Body of pancreas (tissue), 4 donors: ENCODE measurements around the gene C2CD4D.

Source experiments
- POLR2A ChIP-seq, 3 donors: fragments of 450-650 bp; IDR thresholded peaks; one replicate each; pipeline ENCODE4 v1.6.1; 2016; ENCODE audit warnings: antibody characterized with exemption in 3 of 3, mild to moderate bottlenecking in 2 of 3
- TF ChIP-seq, protein P1 (sequence below), 7 experiments: fragments of 450-650 bp in 4 of 7; fragments of 200-600 bp in 3 of 7; sonication (generic) in 3 of 7; IDR thresholded peaks; one replicate each; pipeline ENCODE4 v1.5.1; 2016 to 2019; ENCODE audit warnings: antibody characterized with exemption in 7 of 7

- TF ChIP-seq, protein P1, sequence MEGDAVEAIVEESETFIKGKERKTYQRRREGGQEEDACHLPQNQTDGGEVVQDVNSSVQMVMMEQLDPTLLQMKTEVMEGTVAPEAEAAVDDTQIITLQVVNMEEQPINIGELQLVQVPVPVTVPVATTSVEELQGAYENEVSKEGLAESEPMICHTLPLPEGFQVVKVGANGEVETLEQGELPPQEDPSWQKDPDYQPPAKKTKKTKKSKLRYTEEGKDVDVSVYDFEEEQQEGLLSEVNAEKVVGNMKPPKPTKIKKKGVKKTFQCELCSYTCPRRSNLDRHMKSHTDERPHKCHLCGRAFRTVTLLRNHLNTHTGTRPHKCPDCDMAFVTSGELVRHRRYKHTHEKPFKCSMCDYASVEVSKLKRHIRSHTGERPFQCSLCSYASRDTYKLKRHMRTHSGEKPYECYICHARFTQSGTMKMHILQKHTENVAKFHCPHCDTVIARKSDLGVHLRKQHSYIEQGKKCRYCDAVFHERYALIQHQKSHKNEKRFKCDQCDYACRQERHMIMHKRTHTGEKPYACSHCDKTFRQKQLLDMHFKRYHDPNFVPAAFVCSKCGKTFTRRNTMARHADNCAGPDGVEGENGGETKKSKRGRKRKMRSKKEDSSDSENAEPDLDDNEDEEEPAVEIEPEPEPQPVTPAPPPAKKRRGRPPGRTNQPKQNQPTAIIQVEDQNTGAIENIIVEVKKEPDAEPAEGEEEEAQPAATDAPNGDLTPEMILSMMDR (IDR thresholded peaks at IDR 0.05): no peak
- TF ChIP-seq POLR2A (IDR thresholded peaks at IDR 0.05): no peak
These were observed 13.1 kb upstream of the C2CD4D start for GRCh38 chr1:151852733-151853132.
